Astrocyte (in vitro differentiated cells and primary cell): Measurements from ENCODE around the gene NOS1AP. TPM values are rescaled to one million over a fixed set of nuclear protein-coding genes. Genes with fewer than 3 reads are reported as not detected.

Source experiments
- DNase-seq: peaks from one replicate; pipeline ENCODE4 v3.0.0-alpha.2; 2010; ENCODE audit warnings: low read depth
- FAIRE-seq: peaks from 2 replicates; lab custom pipeline; 2011; peaks lifted over from hg19 to GRCh38; lab: Jason Lieb, UNC
- H2AFZ ChIP-seq: 2 replicates; pipeline ENCODE4 v1.6.0; 2012; ENCODE audit warnings: low read depth, low read length, inconsistent platforms
- H3K27ac ChIP-seq: 2 replicates; pipeline ENCODE4 v1.5.1; 2011; ENCODE audit warnings: low read depth, low read length, inconsistent platforms
- H3K27me3 ChIP-seq: 2 replicates; pipeline ENCODE4 v1.6.0; 2011; ENCODE audit warnings: low read length, inconsistent platforms; ENCODE audit not compliant: insufficient read depth
- H3K36me3 ChIP-seq: 2 replicates; pipeline ENCODE4 v1.5.1; 2011; ENCODE audit warnings: low read length, inconsistent platforms; ENCODE audit not compliant: insufficient read depth
- H3K4me1 ChIP-seq: 2 replicates; pipeline ENCODE4 v1.5.1; 2011; ENCODE audit warnings: low read length, inconsistent platforms; ENCODE audit not compliant: insufficient read depth
- H3K4me2 ChIP-seq: 2 replicates; pipeline ENCODE4 v1.6.0; 2012; ENCODE audit warnings: low read length, inconsistent platforms
- H3K4me3 ChIP-seq: 2 replicates; pipeline ENCODE4 v1.5.1; 2011; ENCODE audit warnings: low read depth, mild to moderate bottlenecking, low read length, inconsistent platforms; ENCODE audit not compliant: insufficient read depth
- H3K79me2 ChIP-seq: 2 replicates; pipeline ENCODE4 v1.6.0; 2012; ENCODE audit warnings: mild to moderate bottlenecking, low read length, inconsistent platforms; ENCODE audit not compliant: insufficient read depth
- H3K9ac ChIP-seq: 2 replicates; pipeline ENCODE4 v1.6.0; 2012; ENCODE audit warnings: mild to moderate bottlenecking, low read length, inconsistent platforms
- H3K9me3 ChIP-seq: 2 replicates; pipeline ENCODE4 v1.5.1; 2012; ENCODE audit warnings: low read depth, mild to moderate bottlenecking, low read length, inconsistent platforms; ENCODE audit not compliant: insufficient read depth
- H4K20me1 ChIP-seq: 2 replicates; pipeline ENCODE4 v1.6.0; 2012; ENCODE audit warnings: low read length, inconsistent platforms; ENCODE audit not compliant: insufficient read depth
- H3K27ac Mint-ChIP-seq: one replicate; pipeline ENCODE4 v1.8.0; 2021; ENCODE audit warnings: mild to moderate bottlenecking, mixed read lengths; ENCODE audit not compliant: unreplicated experiment
- H3K27me3 Mint-ChIP-seq: one replicate; pipeline ENCODE4 v1.8.0; 2021; ENCODE audit warnings: low read depth, mixed read lengths; ENCODE audit not compliant: unreplicated experiment
- H3K36me3 Mint-ChIP-seq: one replicate; pipeline ENCODE4 v1.8.0; 2021; ENCODE audit warnings: low read depth, mixed read lengths; ENCODE audit not compliant: unreplicated experiment
- H3K4me1 Mint-ChIP-seq: one replicate; pipeline ENCODE4 v1.8.0; 2021; ENCODE audit warnings: low read depth, mixed read lengths; ENCODE audit not compliant: unreplicated experiment
- H3K4me3 Mint-ChIP-seq: one replicate; pipeline ENCODE4 v1.8.0; 2021; ENCODE audit warnings: mild to moderate bottlenecking, moderate library complexity, mixed read lengths; ENCODE audit not compliant: unreplicated experiment
- H3K9me3 Mint-ChIP-seq: one replicate; pipeline ENCODE4 v1.8.0; 2021; ENCODE audit warnings: mild to moderate bottlenecking, mixed read lengths; ENCODE audit not compliant: unreplicated experiment
- EZH2 ChIP-seq: IDR thresholded peaks from 2 replicates; pipeline ENCODE4 v1.6.1; 2012; ENCODE audit warnings: mild to moderate bottlenecking, low read length, inconsistent platforms; ENCODE audit not compliant: insufficient read depth
- total RNA-seq: library from RNA; stranded (reverse); gene quantifications from 2 replicates; pipeline ENCODE4 v1.2.1, GENCODE V29; 2021
- TF ChIP-seq, protein P1 (sequence below): IDR thresholded peaks from 2 replicates; pipeline ENCODE4 v1.5.1; 2011; ENCODE audit warnings: low read depth, mild to moderate bottlenecking, inconsistent platforms, low read length, moderate library complexity; ENCODE audit not compliant: insufficient read depth

Gene NOS1AP
- total RNA-seq, 1 donor from 2014 or later, result 1.2 TPM

DNA sequence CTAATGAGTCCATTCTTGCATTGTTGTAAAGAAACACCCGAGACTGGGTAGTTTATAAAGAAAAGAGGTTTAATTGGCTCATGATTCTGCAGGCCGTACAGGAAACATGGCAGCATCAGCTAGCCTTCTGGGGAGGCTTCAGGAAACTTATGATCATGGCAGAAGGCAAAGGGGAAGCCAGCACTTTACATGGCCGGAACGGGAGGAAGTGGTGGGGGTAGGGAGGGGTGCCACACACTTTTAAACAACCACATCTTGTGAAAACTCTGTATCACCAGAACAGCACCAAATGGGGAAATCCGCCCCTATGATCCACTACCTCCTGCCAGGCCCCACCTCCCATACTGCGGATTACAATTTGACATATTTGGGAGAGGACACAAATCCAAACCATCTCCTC, 43.9 kb downstream of the NOS1AP start:
- H2AFZ ChIP-seq, result no peak overlapping the region
- H3K4me2 ChIP-seq, result no peak overlapping the region
- no peaks in the 10 kb centered on the region for H3K79me2 ChIP-seq
- H3K27me3 ChIP-seq, result no peaks in the 10 kb centered on the region
- peaks cover 2% of the 10 kb centered on the region for H3K27me3 Mint-ChIP-seq
- H3K4me3 Mint-ChIP-seq, result no peak overlapping the region
- H4K20me1 ChIP-seq, result no peaks in the 10 kb centered on the region
- no peak overlapping the region for H3K4me3 ChIP-seq
- H3K27ac Mint-ChIP-seq, result no peak overlapping the region
- peaks cover 4% of the 10 kb centered on the region for H3K9me3 Mint-ChIP-seq
- H3K27ac ChIP-seq, result no peak overlapping the region
- H3K9me3 ChIP-seq, result no peaks in the 10 kb centered on the region
- H3K36me3 Mint-ChIP-seq, result no peaks in the 10 kb centered on the region
- DNase-seq, result no peak
- H3K9ac ChIP-seq, result no peak overlapping the region
- FAIRE-seq, result no peak
- H3K4me1 ChIP-seq, result no peaks in the 10 kb centered on the region
- no peaks in the 10 kb centered on the region for H3K36me3 ChIP-seq
- TF ChIP-seq, protein P1, sequence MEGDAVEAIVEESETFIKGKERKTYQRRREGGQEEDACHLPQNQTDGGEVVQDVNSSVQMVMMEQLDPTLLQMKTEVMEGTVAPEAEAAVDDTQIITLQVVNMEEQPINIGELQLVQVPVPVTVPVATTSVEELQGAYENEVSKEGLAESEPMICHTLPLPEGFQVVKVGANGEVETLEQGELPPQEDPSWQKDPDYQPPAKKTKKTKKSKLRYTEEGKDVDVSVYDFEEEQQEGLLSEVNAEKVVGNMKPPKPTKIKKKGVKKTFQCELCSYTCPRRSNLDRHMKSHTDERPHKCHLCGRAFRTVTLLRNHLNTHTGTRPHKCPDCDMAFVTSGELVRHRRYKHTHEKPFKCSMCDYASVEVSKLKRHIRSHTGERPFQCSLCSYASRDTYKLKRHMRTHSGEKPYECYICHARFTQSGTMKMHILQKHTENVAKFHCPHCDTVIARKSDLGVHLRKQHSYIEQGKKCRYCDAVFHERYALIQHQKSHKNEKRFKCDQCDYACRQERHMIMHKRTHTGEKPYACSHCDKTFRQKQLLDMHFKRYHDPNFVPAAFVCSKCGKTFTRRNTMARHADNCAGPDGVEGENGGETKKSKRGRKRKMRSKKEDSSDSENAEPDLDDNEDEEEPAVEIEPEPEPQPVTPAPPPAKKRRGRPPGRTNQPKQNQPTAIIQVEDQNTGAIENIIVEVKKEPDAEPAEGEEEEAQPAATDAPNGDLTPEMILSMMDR, result no peak
- no peak for TF ChIP-seq EZH2
- peaks cover 8% of the 10 kb centered on the region for H3K4me1 Mint-ChIP-seq

- Mint-ChIP-seq H3K4me3 (no peak overlapping the region), H3K4me1 (peaks cover 6% of the 10 kb centered on the region), H3K27me3 (peaks cover 2% of the 10 kb centered on the region), H3K27ac (no peak overlapping the region), H3K9me3 (no peaks in the 10 kb centered on the region), H3K36me3 (no peaks in the 10 kb centered on the region)
- TF ChIP-seq, protein P1, result no peak
- TF ChIP-seq EZH2, result no peak
- Histone ChIP-seq H3K4me3 (no peak overlapping the region), H3K36me3 (no peaks in the 10 kb centered on the region), H3K79me2 (no peaks in the 10 kb centered on the region), H2AFZ (no peak overlapping the region), H3K27me3 (peaks cover 2% of the 10 kb centered on the region), H3K27ac (no peak overlapping the region), H3K9ac (no peak overlapping the region), H4K20me1 (no peaks in the 10 kb centered on the region), H3K4me2 (no peak overlapping the region), H3K4me1 (no peaks in the 10 kb centered on the region), H3K9me3 (no peaks in the 10 kb centered on the region)
- DNase-seq, result no peak
- FAIRE-seq, result no peak
These were observed 47.7 kb downstream of the NOS1AP start for GRCh38 chr1:162117039-162117774.

DNA sequence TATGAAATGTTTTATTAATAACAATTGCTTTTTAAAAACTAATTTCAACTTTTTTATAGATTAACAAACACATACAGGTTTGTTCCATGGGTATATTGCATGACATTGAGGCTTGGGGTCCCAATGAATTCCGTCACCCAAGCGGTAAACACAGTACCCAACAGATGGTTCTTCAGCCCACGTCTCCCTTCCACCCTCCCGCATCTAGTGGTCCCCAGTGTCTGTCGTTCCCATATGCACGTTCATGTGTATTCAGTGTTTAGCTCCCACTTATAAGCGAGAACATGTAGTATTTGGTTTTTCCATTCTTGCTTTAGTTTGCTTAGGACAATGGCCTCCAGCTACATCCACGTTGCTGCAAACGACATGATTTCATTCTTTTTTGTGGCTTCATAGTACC, 48.6 kb downstream of the NOS1AP start:
- no peaks in the 10 kb centered on the region for H3K4me1 ChIP-seq
- Mint-ChIP-seq H3K9me3 (no peaks in the 10 kb centered on the region), H3K36me3 (no peaks in the 10 kb centered on the region), H3K4me1 (peaks cover 6% of the 10 kb centered on the region), H3K27ac (no peak overlapping the region), H3K27me3 (peaks cover 2% of the 10 kb centered on the region), H3K4me3 (no peak overlapping the region)
- no peaks in the 10 kb centered on the region for H4K20me1 ChIP-seq
- H3K79me2 ChIP-seq, result no peaks in the 10 kb centered on the region
- H3K9ac ChIP-seq, result no peak overlapping the region
- no peak for TF ChIP-seq EZH2
- TF ChIP-seq, protein P1, result no peak
- FAIRE-seq (no peak), DNase-seq (no peak)
- peaks cover 2% of the 10 kb centered on the region for H3K27me3 ChIP-seq
- H3K4me3 ChIP-seq, result no peak overlapping the region
- H3K4me2 ChIP-seq, result no peak overlapping the region
- H3K9me3 ChIP-seq, result no peaks in the 10 kb centered on the region
- no peaks in the 10 kb centered on the region for H3K36me3 ChIP-seq
- H2AFZ ChIP-seq, result no peak overlapping the region
- no peak overlapping the region for H3K27ac ChIP-seq
